ENCODE measurements around the gene TSSK1B.

The TSSK1B gene

GRCh38 chr5:113451797-113452196, 17.0 kb upstream of the TSSK1B start:
- TF ChIP-seq CTCF (IDR thresholded peaks at IDR 0.05; ENCODE audit: insufficient read depth, low read length, poor library complexity, severe bottlenecking) (no peak), EZH2phosphoT487 (conservative IDR thresholded peaks at IDR 0.05; ENCODE audit: low read length) (no peak)
- no peaks in the 10 kb centered on the region for H3K27me3 ChIP-seq (ENCODE audit: low read length)
- H3K4me2 ChIP-seq (ENCODE audit: low read depth, low read length, poor library complexity, severe bottlenecking), result no peak overlapping the region
- H2AFZ ChIP-seq (ENCODE audit: low read depth, low read length, severe bottlenecking), result no peak overlapping the region
- no peak overlapping the region for H3K9ac ChIP-seq (ENCODE audit: low read length)
- H3K9me3 ChIP-seq (ENCODE audit: insufficient read depth, low read length), result no peaks in the 10 kb centered on the region
- no peaks in the 10 kb centered on the region for H3K9me2 ChIP-seq (replicated peaks; ENCODE audit: insufficient read depth, low read length)
- H3K36me3 ChIP-seq (ENCODE audit: low read length), result no peaks in the 10 kb centered on the region
- no peaks in the 10 kb centered on the region for H4K20me1 ChIP-seq (ENCODE audit: low read depth, low read length)
- H3K79me2 ChIP-seq (ENCODE audit: insufficient read depth, low read length), result no peaks in the 10 kb centered on the region
- H3K4me3 ChIP-seq (ENCODE audit: insufficient read depth, low read length, poor library complexity, severe bottlenecking), result no peak overlapping the region
- no peaks in the 10 kb centered on the region for H3F3A ChIP-seq (ENCODE audit: insufficient read depth)
- no peak overlapping the region for H3K27ac ChIP-seq (ENCODE audit: low read depth, low read length)

GRCh38 chr5:113450929-113451328, 16.1 kb upstream of the TSSK1B start:
- Histone ChIP-seq H2AFZ (ENCODE audit: low read depth, low read length, severe bottlenecking) (no peak overlapping the region), H3K9me3 (ENCODE audit: insufficient read depth, low read length) (no peaks in the 10 kb centered on the region), H3K27me3 (ENCODE audit: low read length) (no peaks in the 10 kb centered on the region), H4K20me1 (ENCODE audit: low read depth, low read length) (no peaks in the 10 kb centered on the region), H3K9ac (ENCODE audit: low read length) (no peak overlapping the region), H3K36me3 (ENCODE audit: low read length) (no peaks in the 10 kb centered on the region), H3K4me2 (ENCODE audit: low read depth, low read length, poor library complexity, severe bottlenecking) (no peak overlapping the region), H3K4me3 (ENCODE audit: insufficient read depth, low read length, poor library complexity, severe bottlenecking) (no peak overlapping the region), H3K27ac (ENCODE audit: low read depth, low read length) (no peak overlapping the region), H3F3A (ENCODE audit: insufficient read depth) (no peaks in the 10 kb centered on the region), H3K9me2 (replicated peaks; ENCODE audit: insufficient read depth, low read length) (no peaks in the 10 kb centered on the region), H3K79me2 (ENCODE audit: insufficient read depth, low read length) (no peaks in the 10 kb centered on the region)
- TF ChIP-seq CTCF (IDR thresholded peaks at IDR 0.05; ENCODE audit: insufficient read depth, low read length, poor library complexity, severe bottlenecking) (no peak), EZH2phosphoT487 (conservative IDR thresholded peaks at IDR 0.05; ENCODE audit: low read length) (no peak)

GRCh38 chr5:113450462-113450861, 15.7 kb upstream of the TSSK1B start:
- H3K27ac ChIP-seq (ENCODE audit: low read depth, low read length), result no peak overlapping the region
- no peaks in the 10 kb centered on the region for H3K36me3 ChIP-seq (ENCODE audit: low read length)
- no peaks in the 10 kb centered on the region for H3F3A ChIP-seq (ENCODE audit: insufficient read depth)
- H3K27me3 ChIP-seq (ENCODE audit: low read length), result no peaks in the 10 kb centered on the region
- H3K4me2 ChIP-seq (ENCODE audit: low read depth, low read length, poor library complexity, severe bottlenecking), result no peak overlapping the region
- H3K9ac ChIP-seq (ENCODE audit: low read length), result no peak overlapping the region
- H3K79me2 ChIP-seq (ENCODE audit: insufficient read depth, low read length), result no peaks in the 10 kb centered on the region
- H2AFZ ChIP-seq (ENCODE audit: low read depth, low read length, severe bottlenecking), result no peak overlapping the region
- no peaks in the 10 kb centered on the region for H4K20me1 ChIP-seq (ENCODE audit: low read depth, low read length)
- TF ChIP-seq CTCF (IDR thresholded peaks at IDR 0.05; ENCODE audit: insufficient read depth, low read length, poor library complexity, severe bottlenecking) (no peak), EZH2phosphoT487 (conservative IDR thresholded peaks at IDR 0.05; ENCODE audit: low read length) (no peak)
- H3K9me2 ChIP-seq (replicated peaks; ENCODE audit: insufficient read depth, low read length), result no peaks in the 10 kb centered on the region
- no peak overlapping the region for H3K4me3 ChIP-seq (ENCODE audit: insufficient read depth, low read length, poor library complexity, severe bottlenecking)
- H3K9me3 ChIP-seq (ENCODE audit: insufficient read depth, low read length), result no peaks in the 10 kb centered on the region
